Dendritic cell treated with granulocyte-macrophage colony-stimulating factor and Interleukin-4, amounts not matched to agents 40 ng/mL and 50 ng/mL, for 4 days (primary cell): Measurements from ENCODE around the gene CYB5R3.

ENCODE experiments used
- H3K27ac Mint-ChIP-seq: one replicate; pipeline ENCODE4 v1.8.0; 2022; ENCODE audit warnings: mild to moderate bottlenecking, mixed read lengths
- H3K27me3 Mint-ChIP-seq: one replicate; pipeline ENCODE4 v1.8.0; 2022; ENCODE audit warnings: mild to moderate bottlenecking, mixed read lengths
- H3K36me3 Mint-ChIP-seq: one replicate; pipeline ENCODE4 v1.8.0; 2022; ENCODE audit warnings: low read depth, mixed read lengths
- H3K4me1 Mint-ChIP-seq: one replicate; pipeline ENCODE4 v1.8.0; 2022; ENCODE audit warnings: low read depth, mixed read lengths
- H3K4me3 Mint-ChIP-seq: one replicate; pipeline ENCODE4 v1.8.0; 2022; ENCODE audit warnings: mild to moderate bottlenecking, moderate library complexity, mixed read lengths
- H3K9me3 Mint-ChIP-seq: one replicate; pipeline ENCODE4 v1.8.0; 2022; ENCODE audit warnings: mixed read lengths
- intact Hi-C: fragments of 100-400 bp; cut with micrococcal nuclease; formaldehyde crosslinking; loops from one replicate; pipeline ENCODE4 v1.15.0; 2022

The CYB5R3 gene

DNA sequence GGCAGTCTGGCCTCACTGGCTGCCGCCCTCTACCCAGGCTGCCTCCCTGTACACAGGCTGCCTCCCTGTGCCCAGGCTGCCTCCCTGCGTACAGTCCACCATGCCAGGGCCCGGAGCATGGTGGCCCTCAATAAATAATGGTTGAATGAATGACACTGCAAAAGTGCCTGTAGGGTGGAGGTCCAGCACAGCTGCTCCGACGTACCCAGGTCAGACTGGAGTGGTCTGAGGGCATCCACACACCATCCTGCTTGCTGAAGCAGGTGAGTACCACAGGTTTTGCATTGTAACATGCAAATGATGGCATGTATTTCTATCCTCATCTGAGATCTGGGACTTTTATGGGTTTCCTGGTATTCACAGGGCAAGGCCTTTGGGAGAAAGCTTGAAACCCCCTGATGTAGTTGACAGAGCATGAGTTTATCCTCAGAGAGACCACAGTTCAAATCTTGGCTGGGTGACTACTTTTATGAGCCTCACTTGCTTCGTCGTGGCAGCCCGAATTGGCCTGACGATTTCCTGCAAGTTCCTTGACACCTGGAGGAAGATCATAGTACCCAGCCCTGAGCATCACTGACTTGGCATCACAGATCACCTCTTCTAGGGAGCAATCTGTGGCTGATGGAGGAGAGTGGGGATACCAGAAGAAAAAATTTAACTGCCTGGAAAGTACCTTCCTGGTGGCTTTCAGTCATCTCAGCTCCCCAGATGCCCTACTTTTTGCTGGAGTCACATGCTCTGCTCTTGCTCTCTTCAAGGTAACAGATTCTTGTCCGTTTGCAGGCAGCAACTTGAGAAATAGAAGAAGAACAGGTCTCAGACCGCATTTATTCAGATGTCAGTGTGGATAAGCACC is 16.0 kb upstream of the CYB5R3 start:
- no peak overlapping the region for H3K27ac Mint-ChIP-seq
- H3K9me3 Mint-ChIP-seq = no peaks in the 10 kb centered on the region
- H3K27me3 Mint-ChIP-seq = peaks cover 34% of the 10 kb centered on the region
- no peak overlapping the region for H3K4me3 Mint-ChIP-seq
- peaks cover 18% of the 10 kb centered on the region for H3K4me1 Mint-ChIP-seq
- no peaks in the 10 kb centered on the region for H3K36me3 Mint-ChIP-seq
- intact Hi-C loops = no loop called here

DNA sequence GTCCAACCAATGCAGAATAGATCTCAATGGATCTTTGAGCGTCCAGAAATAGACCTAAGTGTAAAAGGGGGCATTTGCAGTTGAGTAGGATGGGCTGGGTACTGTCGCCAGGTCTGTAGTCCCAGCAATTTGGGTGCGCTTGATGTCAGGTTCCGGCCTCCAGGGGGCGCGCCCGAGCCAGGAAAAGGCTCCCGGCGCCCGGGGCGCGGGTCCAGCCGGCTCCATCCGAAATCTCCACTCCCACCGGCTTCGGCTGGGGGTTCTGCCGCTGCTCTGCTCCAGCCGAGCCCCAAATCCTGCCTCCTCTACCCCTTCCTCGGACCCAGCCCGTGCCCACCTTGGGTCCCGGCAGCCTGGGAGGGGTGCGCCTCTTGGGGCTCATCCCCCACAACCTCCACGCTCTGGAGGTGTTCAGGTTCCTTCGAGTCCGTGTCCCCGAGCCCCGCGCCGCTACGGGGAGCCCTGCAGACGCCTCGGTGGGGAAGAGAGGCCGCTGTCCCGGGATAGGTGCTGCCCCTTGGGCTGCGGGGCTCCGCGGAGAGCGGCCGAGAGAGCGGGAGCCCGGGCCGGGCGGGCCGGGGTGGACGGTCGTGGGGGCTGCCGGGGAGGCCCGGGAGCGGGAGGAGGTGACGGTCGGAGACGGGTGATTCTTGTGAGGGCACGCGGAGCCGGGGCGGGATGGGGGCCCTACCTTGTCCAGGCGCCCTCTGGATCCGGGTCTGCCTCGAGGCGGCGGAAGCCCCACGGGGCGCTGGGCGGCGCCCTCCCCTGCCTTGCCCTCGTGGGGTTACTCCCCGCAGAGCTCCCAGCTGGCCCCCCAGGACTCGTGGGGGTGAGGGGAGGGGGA is 13.0 kb upstream of the CYB5R3 start:
- Mint-ChIP-seq H3K4me3 (peak overlapping the region; percentile 72), H3K27ac (no peak overlapping the region), H3K9me3 (no peaks in the 10 kb centered on the region), H3K27me3 (peaks cover 33% of the 10 kb centered on the region), H3K36me3 (no peaks in the 10 kb centered on the region), H3K4me1 (peaks cover 24% of the 10 kb centered on the region)
- intact Hi-C loops = no loop called here

DNA sequence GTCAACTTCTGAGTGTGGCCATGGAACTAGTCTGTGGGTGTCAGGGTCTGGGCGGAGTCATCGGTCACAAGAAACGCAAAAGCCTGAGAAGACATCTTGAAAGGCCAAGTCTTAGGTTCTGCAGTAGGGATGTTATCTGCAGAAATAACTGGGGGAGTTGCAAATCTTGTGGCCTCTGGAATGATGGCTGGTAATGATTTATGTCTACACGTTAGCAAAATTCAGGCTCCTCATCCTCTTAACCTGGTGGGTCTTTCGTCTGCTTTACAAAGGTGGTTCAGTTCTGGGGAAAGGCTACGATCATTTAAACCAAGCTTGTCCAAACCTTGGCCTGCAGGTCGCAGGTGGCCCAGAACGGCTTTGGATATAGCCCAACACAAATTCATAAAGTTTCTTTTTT is 7.4 kb upstream of the CYB5R3 start:
- H3K4me1 Mint-ChIP-seq = peaks cover 22% of the 10 kb centered on the region
- H3K4me3 Mint-ChIP-seq = no peak overlapping the region
- no peaks in the 10 kb centered on the region for H3K27me3 Mint-ChIP-seq
- H3K36me3 Mint-ChIP-seq = no peaks in the 10 kb centered on the region
- no peaks in the 10 kb centered on the region for H3K9me3 Mint-ChIP-seq
- intact Hi-C loops = no loop called here
- no peak overlapping the region for H3K27ac Mint-ChIP-seq

DNA sequence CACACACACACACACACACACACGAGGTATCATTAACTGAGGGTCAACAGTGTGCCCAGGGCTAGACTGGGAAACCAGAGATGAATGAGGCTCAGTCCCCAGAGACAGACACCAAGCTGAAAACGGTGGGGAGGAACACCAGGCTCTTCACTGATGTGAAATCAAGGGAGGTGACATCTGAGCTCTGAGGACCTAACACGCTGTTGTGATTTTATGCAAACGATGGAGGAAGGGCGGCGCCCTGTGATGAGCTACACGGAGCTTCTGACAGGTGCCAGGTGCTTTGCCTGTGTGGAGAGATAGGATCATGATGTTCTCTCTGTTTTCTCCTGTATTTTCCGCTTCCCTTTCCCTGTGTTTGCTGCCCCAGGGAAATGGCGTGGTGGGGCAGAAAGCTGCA is 6.5 kb upstream of the CYB5R3 start:
- H3K4me1 Mint-ChIP-seq = peaks cover 22% of the 10 kb centered on the region
- no peaks in the 10 kb centered on the region for H3K9me3 Mint-ChIP-seq
- H3K27me3 Mint-ChIP-seq = no peaks in the 10 kb centered on the region
- H3K4me3 Mint-ChIP-seq = no peak overlapping the region
- H3K27ac Mint-ChIP-seq = no peak overlapping the region
- intact Hi-C loops = no loop called here
- no peaks in the 10 kb centered on the region for H3K36me3 Mint-ChIP-seq

DNA sequence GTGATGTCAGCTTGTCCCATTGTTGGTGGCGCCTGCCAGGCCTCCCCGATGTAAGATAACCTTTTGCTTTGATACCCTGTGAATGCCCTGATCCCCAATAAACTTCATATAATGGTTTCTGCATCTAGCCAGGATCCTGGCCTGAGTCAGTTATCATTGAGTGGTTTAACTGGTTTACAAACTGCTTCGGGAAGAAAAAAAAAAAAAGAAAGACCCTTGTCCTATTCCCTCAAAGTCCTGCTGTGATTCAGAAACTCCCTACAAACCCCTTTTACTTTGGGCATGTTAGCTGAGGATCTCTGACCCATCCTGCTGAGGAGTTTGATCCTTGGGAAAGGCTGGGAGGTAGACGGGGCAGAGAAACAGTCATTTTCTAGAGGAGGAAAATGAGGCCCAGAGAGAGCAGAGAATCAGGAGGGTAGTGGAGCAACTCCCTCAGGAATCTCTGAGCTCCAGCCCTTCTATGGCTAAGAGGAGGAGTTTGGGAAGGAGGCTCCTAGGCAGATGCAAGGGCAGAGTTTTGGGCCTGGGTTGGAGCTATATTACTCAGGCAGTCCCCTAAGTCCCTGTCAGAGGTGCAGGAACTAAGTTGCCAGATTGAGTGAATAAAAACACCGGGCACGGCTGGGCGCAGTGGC is 5.4 kb upstream of the CYB5R3 start:
- intact Hi-C loops = no loop called here
- no peak overlapping the region for H3K27ac Mint-ChIP-seq
- H3K9me3 Mint-ChIP-seq = no peaks in the 10 kb centered on the region
- no peaks in the 10 kb centered on the region for H3K27me3 Mint-ChIP-seq
- no peak overlapping the region for H3K4me3 Mint-ChIP-seq
- no peaks in the 10 kb centered on the region for H3K36me3 Mint-ChIP-seq
- peaks cover 22% of the 10 kb centered on the region for H3K4me1 Mint-ChIP-seq

DNA sequence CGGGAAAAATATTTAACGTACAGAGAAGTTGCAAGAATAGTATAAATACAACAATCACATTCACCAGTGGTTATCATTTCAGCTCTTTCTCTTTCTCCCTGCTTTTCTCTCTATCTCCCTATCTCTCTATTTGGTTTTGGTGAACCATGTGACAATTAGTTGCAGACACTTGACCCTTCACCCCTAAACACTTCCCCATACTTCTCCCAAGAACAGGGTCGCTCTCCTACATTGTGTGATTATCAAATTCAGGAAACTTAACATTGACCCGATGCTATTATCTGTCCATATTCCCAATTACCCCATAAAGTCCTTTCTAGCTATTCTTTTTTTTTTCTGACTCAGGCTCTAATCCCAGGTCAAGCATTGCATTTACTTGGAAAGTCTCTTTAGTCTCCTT is 4.8 kb upstream of the CYB5R3 start:
- Mint-ChIP-seq H3K36me3 (peaks cover under 1% of the 10 kb centered on the region), H3K4me1 (peaks cover 22% of the 10 kb centered on the region), H3K4me3 (no peak overlapping the region), H3K27ac (no peak overlapping the region), H3K27me3 (no peaks in the 10 kb centered on the region), H3K9me3 (no peaks in the 10 kb centered on the region)
- intact Hi-C loops = no loop called here

DNA sequence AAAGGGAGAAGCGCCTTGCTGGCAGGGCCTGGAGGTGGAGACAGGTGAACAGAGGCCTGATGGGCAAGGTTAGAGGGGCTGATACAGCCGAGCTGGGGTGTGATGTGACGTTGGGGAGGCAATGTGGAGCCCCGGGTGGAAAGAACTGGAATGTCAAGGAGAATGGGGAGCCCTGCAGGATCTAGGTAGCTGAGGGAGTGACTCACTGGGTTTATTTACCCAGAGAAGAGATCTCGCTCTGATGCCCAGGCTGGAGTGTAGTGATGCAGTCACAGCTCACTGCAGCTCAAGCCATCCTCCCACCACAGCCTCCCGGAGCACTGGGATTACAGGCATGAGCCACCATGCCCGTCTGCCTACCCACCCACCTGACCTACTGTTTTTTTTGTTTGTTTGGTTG is 1.9 kb upstream of the CYB5R3 start:
- Mint-ChIP-seq H3K27ac (peak overlapping the region; percentile 2), H3K4me1 (peaks cover 43% of the 10 kb centered on the region), H3K27me3 (no peaks in the 10 kb centered on the region), H3K36me3 (peaks cover 16% of the 10 kb centered on the region), H3K9me3 (no peaks in the 10 kb centered on the region), H3K4me3 (no peak overlapping the region)
- intact Hi-C loops = no loop called here

DNA sequence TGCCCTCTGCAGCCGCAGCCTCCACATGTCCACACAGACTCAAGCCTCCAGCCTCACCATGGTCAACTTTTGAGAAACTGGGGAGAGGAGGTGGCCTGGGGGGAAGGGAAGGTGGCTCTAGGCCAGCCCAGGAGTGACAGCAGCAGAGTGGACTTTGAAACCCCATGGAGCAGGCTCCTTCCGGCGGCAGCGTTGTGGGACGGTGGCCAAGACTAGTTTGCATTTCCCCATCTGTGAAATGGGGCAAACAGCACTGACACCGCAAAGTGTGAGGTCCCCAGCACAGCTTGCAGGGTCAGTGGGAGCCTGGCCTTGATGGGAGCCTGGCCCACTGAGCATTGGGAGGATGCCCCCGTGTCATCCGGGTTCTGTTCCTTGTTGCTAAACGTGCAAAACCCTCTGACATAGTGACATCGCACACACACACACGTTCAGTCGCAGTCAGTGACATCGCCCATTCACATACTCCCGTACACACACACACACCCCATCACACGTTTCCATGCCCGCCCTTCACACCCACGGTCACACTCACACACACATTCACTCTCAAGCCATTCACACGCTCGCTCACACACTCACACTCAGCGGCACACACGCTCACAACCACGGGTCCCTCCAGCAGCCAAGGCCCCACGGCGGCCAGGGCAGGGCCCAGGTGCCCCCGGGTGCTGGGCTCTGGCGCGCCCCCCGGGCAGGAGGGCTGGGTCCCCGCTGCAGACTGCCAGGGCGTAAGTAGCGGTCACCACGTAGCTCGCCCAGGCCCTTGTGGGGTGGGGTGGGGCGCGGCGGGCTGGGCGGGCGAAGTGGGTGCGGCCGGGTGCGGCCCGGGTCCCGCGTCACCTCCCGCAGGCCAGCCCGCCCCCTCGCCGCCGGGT is 585 bp downstream of the CYB5R3 start:
- Mint-ChIP-seq H3K36me3 (peaks cover 33% of the 10 kb centered on the region), H3K27ac (peak overlapping the region; percentile 87), H3K4me1 (peaks cover 57% of the 10 kb centered on the region), H3K27me3 (no peaks in the 10 kb centered on the region), H3K4me3 (peak overlapping the region; percentile 87), H3K9me3 (no peaks in the 10 kb centered on the region)
- intact Hi-C loops = loop anchor here (2.0 kb wide), 1 partner anchor 34 kb away; the partner anchor contains the start of gene POLDIP3

DNA sequence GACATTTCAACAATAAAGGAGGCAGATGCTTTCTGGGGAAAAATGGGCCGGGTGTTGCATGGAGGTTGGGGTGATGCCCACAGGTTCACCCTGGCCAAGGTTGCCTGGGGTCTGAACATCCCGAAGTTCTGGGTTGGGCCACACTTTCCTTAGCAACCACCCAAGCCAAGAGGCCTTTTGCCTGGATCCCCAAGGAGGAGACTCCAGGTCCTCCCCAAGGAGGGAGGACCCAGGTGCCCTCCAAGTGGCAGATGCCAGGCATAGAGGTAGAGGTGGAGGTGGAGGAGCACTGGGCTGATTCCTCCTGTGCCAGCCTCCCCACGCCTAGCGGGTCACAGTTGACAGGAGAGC is 1.2 kb downstream of the CYB5R3 start:
- Mint-ChIP-seq H3K36me3 (peaks cover 33% of the 10 kb centered on the region), H3K27me3 (no peaks in the 10 kb centered on the region), H3K9me3 (no peaks in the 10 kb centered on the region), H3K4me1 (peaks cover 60% of the 10 kb centered on the region), H3K4me3 (peak overlapping the region; percentile 87), H3K27ac (peak overlapping the region; percentile 87)
- intact Hi-C loops = loop anchor here (2.0 kb wide), 1 partner anchor 33 kb away; the partner anchor contains the start of gene POLDIP3

DNA sequence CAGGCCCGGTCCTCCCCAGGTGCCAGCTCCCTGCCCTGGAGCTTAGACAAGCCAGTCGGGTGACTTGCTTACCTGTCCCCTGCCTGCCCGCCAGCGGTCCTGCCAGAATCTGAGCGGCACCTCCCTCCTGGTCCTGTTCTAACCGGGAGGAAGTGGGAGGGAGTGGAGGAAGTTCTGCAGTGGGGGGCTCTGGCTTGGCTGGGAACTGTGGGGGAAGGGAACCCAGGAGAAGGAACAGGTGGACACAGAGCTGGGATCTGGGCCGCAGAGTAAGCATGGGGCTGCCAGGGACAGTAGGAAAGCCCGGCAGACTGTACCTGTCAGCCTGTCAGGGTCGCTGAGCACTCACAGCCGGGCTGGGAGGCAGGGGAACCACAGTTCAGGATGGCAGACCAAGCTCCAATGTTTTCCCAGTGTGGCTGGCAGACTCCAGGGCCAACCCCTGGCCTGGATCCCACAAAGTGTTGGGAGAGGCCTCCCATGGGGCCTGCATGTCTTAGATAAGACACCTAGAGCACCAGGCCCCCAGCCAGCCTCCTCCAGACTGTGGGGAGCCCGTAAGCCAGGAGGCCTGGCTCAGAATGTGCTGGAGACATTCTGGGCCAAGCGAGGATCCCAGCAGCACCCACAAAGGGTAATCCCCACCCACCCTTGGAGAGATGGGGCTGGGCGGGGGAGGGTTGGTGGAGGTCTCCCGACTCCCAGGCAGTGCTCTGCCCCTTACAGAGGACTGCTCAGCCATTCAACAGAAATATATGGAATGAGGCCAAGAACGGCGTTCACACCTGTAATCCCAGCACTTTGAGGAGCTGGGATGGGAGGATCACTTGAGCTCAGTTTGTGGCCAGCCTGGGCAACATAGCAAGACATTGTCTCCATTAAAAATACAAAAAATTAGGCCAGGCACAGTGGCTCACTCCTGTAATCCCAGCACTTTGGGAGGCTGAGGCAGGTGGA is 2.3 kb downstream of the CYB5R3 start:
- intact Hi-C loops = no loop called here
- Mint-ChIP-seq H3K4me3 (peak overlapping the region; percentile 60), H3K27me3 (no peaks in the 10 kb centered on the region), H3K36me3 (peaks cover 33% of the 10 kb centered on the region), H3K4me1 (peaks cover 66% of the 10 kb centered on the region), H3K27ac (peak overlapping the region; percentile 82), H3K9me3 (no peaks in the 10 kb centered on the region)

DNA sequence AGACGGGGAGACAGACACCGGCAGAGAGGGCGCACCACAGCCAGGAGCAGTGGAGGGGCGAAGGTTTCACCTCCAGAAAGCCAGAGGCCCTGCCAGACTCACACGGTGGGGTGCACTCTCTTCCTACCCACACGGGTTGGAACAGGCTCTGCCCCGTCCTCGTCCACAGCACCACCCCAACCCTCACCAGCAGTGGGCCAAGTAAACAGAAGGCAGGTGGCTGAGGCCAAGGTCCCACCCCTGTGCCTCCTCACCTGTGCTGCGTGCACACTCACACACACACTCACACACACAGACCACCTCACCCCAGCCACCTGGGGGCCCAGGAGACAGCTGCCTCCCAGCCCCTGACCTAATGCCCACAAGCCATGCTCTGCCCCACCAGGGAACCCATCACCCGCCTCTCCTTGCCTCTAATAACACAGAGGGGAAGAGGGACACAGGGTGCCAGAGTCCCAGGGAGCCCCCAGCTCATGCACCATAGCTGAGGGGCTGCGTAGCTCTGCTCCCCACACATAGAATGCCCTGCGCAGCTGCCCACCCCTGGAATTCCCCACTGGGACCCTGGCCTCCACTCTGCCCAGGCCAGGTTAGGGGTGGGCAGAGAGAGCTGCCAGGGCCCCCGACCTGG is 3.1 kb downstream of the CYB5R3 start:
- intact Hi-C loops = no loop called here
- peak overlapping the region; percentile 7 for H3K4me3 Mint-ChIP-seq
- H3K27ac Mint-ChIP-seq = peak overlapping the region; percentile 82
- H3K27me3 Mint-ChIP-seq = no peaks in the 10 kb centered on the region
- H3K36me3 Mint-ChIP-seq = peaks cover 33% of the 10 kb centered on the region
- H3K9me3 Mint-ChIP-seq = no peaks in the 10 kb centered on the region
- peaks cover 71% of the 10 kb centered on the region for H3K4me1 Mint-ChIP-seq

DNA sequence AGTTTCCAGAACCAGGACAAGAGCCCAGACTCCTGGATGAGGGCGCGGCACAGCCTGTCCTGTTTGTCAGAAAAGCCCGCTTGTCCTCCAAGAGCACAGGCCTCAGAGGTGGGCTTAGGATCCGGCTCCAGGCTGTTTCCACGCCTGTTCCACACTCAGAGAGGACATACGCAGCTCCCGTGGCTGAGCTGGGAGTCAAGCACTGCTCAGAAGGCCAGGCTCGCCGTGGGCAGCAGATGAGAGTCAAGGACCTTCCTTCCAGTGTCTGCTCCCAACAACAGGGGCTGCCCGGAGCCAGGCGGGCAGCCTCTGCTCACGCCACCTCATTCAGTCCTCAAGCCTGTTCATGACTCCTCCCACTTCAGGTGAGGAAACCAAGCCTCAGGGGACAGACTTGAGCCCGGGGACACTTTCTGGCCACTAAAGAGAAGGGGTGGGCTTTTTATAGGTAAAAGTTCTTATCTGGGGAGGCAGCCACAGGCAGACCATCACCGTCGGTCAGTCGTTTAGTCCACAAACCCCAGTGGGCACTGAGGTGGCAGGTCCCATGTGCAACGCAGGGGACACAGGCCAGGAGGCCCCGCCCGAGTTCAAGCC is 3.8 kb downstream of the CYB5R3 start:
- Mint-ChIP-seq H3K27ac (peak overlapping the region; percentile 82), H3K36me3 (peaks cover 33% of the 10 kb centered on the region), H3K9me3 (no peaks in the 10 kb centered on the region), H3K4me3 (peak overlapping the region; percentile 17), H3K4me1 (peaks cover 77% of the 10 kb centered on the region), H3K27me3 (no peaks in the 10 kb centered on the region)
- intact Hi-C loops = no loop called here
